Measurements from ENCODE around the gene ZPR1. TPM values are rescaled to one million over a fixed set of nuclear protein-coding genes. Genes with fewer than 3 reads are reported as not detected.
"Not testable (repeated sequence)": the region's sequence is repeated elsewhere in the genome, so short reads cannot be mapped to it uniquely, and the experiment has no call there.

ZPR1 gene
- total RNA-seq, 4 donors from 2014 or later = 13.1 to 20.9 (median 16.4) TPM

DNA sequence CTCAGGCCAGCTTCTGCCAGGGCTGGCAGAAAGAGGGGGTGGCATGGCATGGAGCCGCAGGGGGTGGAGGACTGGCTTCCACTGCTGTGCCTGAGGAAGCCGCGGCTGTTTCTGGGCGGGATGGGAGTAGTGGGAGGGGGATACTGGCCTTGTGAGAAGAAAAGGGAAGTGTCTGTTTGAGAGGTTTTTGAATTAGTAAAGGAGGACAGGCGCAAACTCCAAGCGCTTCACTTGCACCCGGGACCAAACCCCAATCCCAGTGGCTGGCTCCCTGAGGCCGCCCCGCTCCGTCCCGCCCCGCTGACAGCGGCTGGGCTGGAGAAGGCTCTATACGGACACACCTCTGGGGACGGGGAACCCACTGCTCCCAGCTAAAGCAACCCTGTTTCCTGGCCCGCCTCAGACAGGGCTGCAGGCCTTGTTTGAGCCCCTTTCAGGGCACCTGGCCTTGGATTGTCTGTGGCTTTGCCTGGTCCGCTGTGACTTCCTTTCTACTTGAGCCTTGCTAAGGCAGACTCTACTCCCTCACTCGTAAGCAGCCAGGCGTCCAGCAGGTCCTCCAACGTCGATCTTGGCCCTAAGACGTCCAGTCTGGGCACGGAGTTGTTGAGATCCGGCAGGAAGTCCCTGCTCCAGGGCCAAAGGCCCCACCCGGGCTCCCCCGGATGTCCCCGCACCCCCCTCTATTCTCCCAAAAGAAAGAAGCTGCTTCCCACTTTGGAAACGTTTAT lies 47.4 kb upstream of the ZPR1 start:
- peak overlapping the region in 3 of 4 donors; percentile 20 to 46 (median 25) for H3K4me3 ChIP-seq
- intact Hi-C loops (cut with DNase I; ENCODE audit: low total_unique reads) = no loop called here

DNA sequence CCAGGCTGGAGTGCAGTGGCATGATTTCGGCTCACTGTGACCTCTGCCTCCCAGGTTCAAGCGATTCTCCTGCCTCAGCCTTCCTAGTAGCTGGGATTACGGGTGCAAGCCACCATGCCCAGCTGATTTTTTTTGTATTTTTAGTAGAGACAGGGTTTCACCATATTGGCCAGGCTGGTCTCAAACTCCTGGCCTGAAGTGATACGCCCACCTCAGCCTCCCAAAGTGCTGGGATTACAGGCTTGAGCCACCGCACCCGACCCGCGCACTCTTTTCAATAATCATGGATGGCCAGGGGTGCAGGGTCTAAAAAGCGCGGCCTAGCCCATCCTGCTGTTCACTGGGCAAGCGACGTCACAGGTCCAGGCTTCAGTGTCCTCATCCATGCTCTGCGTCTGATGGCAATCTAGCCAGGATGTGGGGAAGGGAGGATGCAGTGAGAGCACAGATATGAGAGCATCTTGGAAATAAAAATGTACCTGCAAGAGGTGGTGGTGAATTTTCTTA lies 46.8 kb upstream of the ZPR1 start:
- peaks cover 0 to 17% (median 11%) of the 10 kb centered on the region in 4 donors for H3K4me1 ChIP-seq
- intact Hi-C loops (cut with DNase I; ENCODE audit: low total_unique reads) = loop anchor here (5.0 kb wide), 1 partner anchor 42 kb away; the partner anchor contains the start of gene APOA5
- H3K4me3 ChIP-seq; H3K27me3 ChIP-seq; H3K9me3 ChIP-seq; in situ Hi-C loops (cut with MboI; ENCODE audit: low pct_ligation_motif_present in 1 of 4, low pct_unique_long_range_greater_than_20kb in 1 of 4, low sequenced_read_pairs in 3 of 4); H3K36me3 ChIP-seq; DNase-seq: not testable (repeated sequence)
- H3K27ac ChIP-seq = peak overlapping the region in 1 of 4 donors; percentile 54
- WGBS, 2 donors (ENCODE audit: low coverage in 1 of 2) = 84 to 92% methylated on average over 7 to 13 of the region's 13 CpGs

More for the DNA sequence above, 47.4 kb upstream of the ZPR1 start:
- WGBS, 2 donors (ENCODE audit: low coverage in 1 of 2) = 51 to 93% methylated on average over 3 to 26 of the region's 28 CpGs
- Histone ChIP-seq H3K27me3 (no peaks in the 10 kb centered on the region), H3K27ac (peak overlapping the region; percentile 54 to 66 (median 64)), H3K9me3 (no peaks in the 10 kb centered on the region), H3K4me1 (peaks cover 0 to 17% (median 11%) of the 10 kb centered on the region in 4 donors), H3K36me3 (no peaks in the 10 kb centered on the region)
- in situ Hi-C loops (cut with MboI; ENCODE audit: low pct_ligation_motif_present in 1 of 4, low pct_unique_long_range_greater_than_20kb in 1 of 4, low sequenced_read_pairs in 3 of 4) = no loop called here
- TF ChIP-seq POLR2A (IDR thresholded peaks at IDR 0.05) = no peak
- TF ChIP-seq, protein P1, sequence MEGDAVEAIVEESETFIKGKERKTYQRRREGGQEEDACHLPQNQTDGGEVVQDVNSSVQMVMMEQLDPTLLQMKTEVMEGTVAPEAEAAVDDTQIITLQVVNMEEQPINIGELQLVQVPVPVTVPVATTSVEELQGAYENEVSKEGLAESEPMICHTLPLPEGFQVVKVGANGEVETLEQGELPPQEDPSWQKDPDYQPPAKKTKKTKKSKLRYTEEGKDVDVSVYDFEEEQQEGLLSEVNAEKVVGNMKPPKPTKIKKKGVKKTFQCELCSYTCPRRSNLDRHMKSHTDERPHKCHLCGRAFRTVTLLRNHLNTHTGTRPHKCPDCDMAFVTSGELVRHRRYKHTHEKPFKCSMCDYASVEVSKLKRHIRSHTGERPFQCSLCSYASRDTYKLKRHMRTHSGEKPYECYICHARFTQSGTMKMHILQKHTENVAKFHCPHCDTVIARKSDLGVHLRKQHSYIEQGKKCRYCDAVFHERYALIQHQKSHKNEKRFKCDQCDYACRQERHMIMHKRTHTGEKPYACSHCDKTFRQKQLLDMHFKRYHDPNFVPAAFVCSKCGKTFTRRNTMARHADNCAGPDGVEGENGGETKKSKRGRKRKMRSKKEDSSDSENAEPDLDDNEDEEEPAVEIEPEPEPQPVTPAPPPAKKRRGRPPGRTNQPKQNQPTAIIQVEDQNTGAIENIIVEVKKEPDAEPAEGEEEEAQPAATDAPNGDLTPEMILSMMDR (IDR thresholded peaks at IDR 0.05) = no peak
- no peak for TF ChIP-seq POLR2AphosphoS5 (IDR thresholded peaks at IDR 0.05)
- no peak for TF ChIP-seq EP300 (IDR thresholded peaks at IDR 0.05; ENCODE audit: low read depth)
- DNase-seq = no peak

DNA sequence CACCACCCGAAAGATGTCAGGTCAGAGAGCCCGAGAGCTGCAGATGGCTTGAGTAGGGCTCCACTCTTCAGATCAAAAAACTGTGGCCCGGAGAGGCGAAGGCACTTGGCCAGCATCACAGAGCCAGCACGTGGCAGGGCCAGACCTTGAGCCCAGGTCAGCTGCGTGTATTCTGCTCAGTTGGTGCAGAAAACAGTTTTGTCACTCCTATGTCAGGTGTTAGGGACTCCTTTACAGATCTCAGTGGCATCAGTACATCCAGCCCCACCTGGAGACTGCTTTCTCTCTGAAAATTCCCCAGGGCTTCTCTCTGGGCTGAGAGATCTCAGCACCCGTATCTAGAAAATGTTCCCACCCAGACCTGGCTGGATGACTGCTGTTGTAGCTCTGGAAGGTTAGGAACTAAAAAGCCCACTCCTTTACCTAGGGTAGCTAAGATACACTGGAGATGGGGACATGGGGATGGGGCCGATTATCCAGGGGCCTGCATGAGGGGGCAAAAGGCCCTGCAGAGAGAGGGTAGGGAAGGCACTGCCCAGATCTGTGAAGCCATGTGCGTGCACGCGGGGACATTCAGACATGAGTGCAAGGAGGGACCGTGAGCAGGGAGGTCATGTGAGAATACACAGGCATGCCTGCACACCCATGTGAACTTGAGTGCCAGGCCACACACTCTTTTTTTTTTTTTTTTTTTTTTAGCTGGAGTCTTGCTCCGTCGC lies 46.2 kb upstream of the ZPR1 start:
- Histone ChIP-seq H3K9me3 (no peaks in the 10 kb centered on the region), H3K4me3 (no peak overlapping the region), H3K27ac (no peak overlapping the region), H3K27me3 (no peaks in the 10 kb centered on the region), H3K36me3 (no peaks in the 10 kb centered on the region), H3K4me1 (peaks cover 0 to 17% (median 11%) of the 10 kb centered on the region in 4 donors)
- DNase-seq = no peak
- intact Hi-C loops (cut with DNase I; ENCODE audit: low total_unique reads) (loop anchor here (1.0 to 5.0 kb wide), 2 partner anchors 28 to 42 kb away; partner anchors contain the start of gene APOA5), in situ Hi-C loops (cut with MboI; ENCODE audit: low pct_ligation_motif_present in 1 of 4, low pct_unique_long_range_greater_than_20kb in 1 of 4, low sequenced_read_pairs in 3 of 4) (no loop called here)
- TF ChIP-seq POLR2AphosphoS5 (IDR thresholded peaks at IDR 0.05) = no peak
- no peak for TF ChIP-seq POLR2A (IDR thresholded peaks at IDR 0.05)
- TF ChIP-seq, protein P1 (IDR thresholded peaks at IDR 0.05) = no peak
- no peak for TF ChIP-seq EP300 (IDR thresholded peaks at IDR 0.05; ENCODE audit: low read depth)
- 86 to 90% methylated on average over 10 to 14 of the region's 14 CpGs for WGBS, 2 donors (ENCODE audit: low coverage in 1 of 2)

DNA sequence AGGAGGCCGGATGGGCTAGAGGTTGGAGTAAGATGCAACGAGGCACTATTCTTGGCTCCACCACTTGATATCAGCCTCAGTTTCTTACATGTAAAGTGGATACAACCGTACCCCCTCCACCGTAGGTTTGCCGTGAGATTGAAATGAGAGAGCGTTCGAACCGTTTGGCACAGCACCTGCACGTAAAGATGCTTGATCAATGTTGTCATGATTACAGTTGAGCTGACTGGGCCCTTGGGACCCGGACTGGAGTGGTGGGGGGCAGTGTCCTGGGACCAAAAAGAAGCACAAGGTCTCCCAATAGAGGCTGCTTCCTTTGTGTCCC lies 45.6 kb upstream of the ZPR1 start:
- in situ Hi-C loops (cut with MboI; ENCODE audit: low pct_ligation_motif_present in 1 of 4, low pct_unique_long_range_greater_than_20kb in 1 of 4, low sequenced_read_pairs in 3 of 4) = no loop called here
- H3K27ac ChIP-seq = no peak overlapping the region
- DNase-seq = no peak
- peaks cover 0 to 17% (median 11%) of the 10 kb centered on the region in 4 donors for H3K4me1 ChIP-seq
- H3K36me3 ChIP-seq = no peaks in the 10 kb centered on the region
- intact Hi-C loops (cut with DNase I; ENCODE audit: low total_unique reads) = loop anchor here (1.0 to 5.0 kb wide), 2 partner anchors 29 to 41 kb away; partner anchors contain the start of gene APOA5
- no peaks in the 10 kb centered on the region for H3K9me3 ChIP-seq
- H3K27me3 ChIP-seq = no peaks in the 10 kb centered on the region
- TF ChIP-seq EP300 (IDR thresholded peaks at IDR 0.05; ENCODE audit: low read depth) = no peak
- TF ChIP-seq POLR2AphosphoS5 (IDR thresholded peaks at IDR 0.05) = no peak
- WGBS, 2 donors (ENCODE audit: low coverage in 1 of 2) = 90 to 93% methylated on average over 10 of the region's 10 CpGs
- no peak overlapping the region for H3K4me3 ChIP-seq

Measured in transverse colon (tissue), 4 donors.